HG03108 (cell line): ENCODE data around the gene KLHL40.

Experiments used
- ATAC-seq: cut with Tn5 transposase; IDR thresholded peaks from one replicate; pipeline ENCODE4 v1.9.1; 2021; ENCODE audit warnings: moderate library complexity; ENCODE audit not compliant: unreplicated experiment

Gene KLHL40

GRCh38 chr3:42656680-42657610 lies 28.4 kb upstream of the KLHL40 start:
- no peak for ATAC-seq

- no peak for ATAC-seq
These were observed 27.7 kb upstream of the KLHL40 start for GRCh38 chr3:42657675-42658074.

- ATAC-seq = no peak
These were observed 27.1 kb upstream of the KLHL40 start for GRCh38 chr3:42658091-42658770.

- ATAC-seq = no peak
These were observed 26.5 kb upstream of the KLHL40 start for GRCh38 chr3:42658771-42659390.

- no peak for ATAC-seq
These were observed 25.7 kb upstream of the KLHL40 start for GRCh38 chr3:42659451-42660130.

GRCh38 chr3:42660131-42660715 lies 25.1 kb upstream of the KLHL40 start:
- no peak for ATAC-seq

- ATAC-seq = no peak
These were observed 24.4 kb upstream of the KLHL40 start for GRCh38 chr3:42660898-42661297.

- no peak for ATAC-seq
These were observed 23.7 kb upstream of the KLHL40 start for GRCh38 chr3:42661593-42662022.

- no peak for ATAC-seq
These were observed 23.1 kb upstream of the KLHL40 start for GRCh38 chr3:42662037-42662812.

- ATAC-seq = no peak
These were observed 22.4 kb upstream of the KLHL40 start for GRCh38 chr3:42662813-42663535.

- ATAC-seq = no peak
These were observed 21.5 kb upstream of the KLHL40 start for GRCh38 chr3:42663581-42664437.

GRCh38 chr3:42664438-42664803 lies 20.9 kb upstream of the KLHL40 start:
- no peak for ATAC-seq

GRCh38 chr3:42665050-42665878 lies 20.1 kb upstream of the KLHL40 start:
- no peak for ATAC-seq

- no peak for ATAC-seq
These were observed 19.3 kb upstream of the KLHL40 start for GRCh38 chr3:42666022-42666421.

- no peak for ATAC-seq
These were observed 18.7 kb upstream of the KLHL40 start for GRCh38 chr3:42666577-42666998.

- ATAC-seq = no peak
These were observed 18.2 kb upstream of the KLHL40 start for GRCh38 chr3:42667096-42667522.
